GM13977 (cell line): Measurements from ENCODE around the gene CIDEB.

Source experiments
- DNase-seq: peaks from one replicate; pipeline ENCODE4 v3.0.0; 2012; ENCODE audit warnings: low spot score
- in situ Hi-C: fragments of 300-500 bp; cut with MboI; formaldehyde crosslinking; loops from one replicate; pipeline ENCODE4 v1.12.0; 2022; ENCODE audit warnings: low sequenced_read_pairs, low pct_unique_long_range_greater_than_20kb, mixed read lengths, inconsistent platforms; ENCODE audit not compliant: unreplicated experiment
- TF ChIP-seq, protein P1 (sequence below): IDR thresholded peaks from 2 replicates; pipeline ENCODE4 v1.5.1; 2012; ENCODE audit warnings: mild to moderate bottlenecking, control low read depth; ENCODE audit not compliant: insufficient read depth; ENCODE audit errors: extremely low read depth, missing control alignments

The CIDEB gene

DNA sequence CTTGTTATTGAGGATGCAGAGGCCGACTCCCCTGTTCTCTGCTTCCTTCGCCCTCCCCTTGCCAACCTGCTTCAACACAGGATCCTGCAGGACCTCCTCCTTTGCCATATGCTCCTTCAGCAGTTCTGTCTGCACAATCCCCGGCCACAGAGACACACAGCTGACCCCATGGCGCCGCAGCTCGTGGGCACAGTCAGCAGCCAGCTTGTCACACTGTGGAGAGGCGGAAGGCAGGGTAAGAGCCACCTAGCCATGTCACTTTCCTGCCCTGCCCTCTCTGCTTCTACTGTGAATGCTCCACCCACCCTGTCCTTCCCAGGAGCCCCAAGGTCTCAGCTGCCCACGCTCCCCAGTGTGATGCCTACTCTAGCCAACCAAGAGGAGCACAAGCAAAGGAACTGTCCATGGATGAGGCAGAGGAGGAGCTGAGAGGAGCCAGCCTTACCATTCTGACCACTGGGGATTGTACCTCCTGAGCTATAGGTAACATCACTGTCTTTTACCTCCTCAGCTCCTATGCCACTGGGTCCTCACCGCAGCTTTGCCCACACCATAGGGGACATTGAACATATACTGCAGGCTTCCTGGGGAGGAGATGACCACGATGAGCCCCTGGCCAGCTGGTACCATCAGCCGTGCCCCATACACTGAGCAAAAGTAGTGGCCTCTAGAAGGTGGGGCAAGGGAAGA lies 15.5 kb downstream of the CIDEB start:
- in situ Hi-C loops, result no loop called here
- DNase-seq, result no peak
- TF ChIP-seq, protein P1, sequence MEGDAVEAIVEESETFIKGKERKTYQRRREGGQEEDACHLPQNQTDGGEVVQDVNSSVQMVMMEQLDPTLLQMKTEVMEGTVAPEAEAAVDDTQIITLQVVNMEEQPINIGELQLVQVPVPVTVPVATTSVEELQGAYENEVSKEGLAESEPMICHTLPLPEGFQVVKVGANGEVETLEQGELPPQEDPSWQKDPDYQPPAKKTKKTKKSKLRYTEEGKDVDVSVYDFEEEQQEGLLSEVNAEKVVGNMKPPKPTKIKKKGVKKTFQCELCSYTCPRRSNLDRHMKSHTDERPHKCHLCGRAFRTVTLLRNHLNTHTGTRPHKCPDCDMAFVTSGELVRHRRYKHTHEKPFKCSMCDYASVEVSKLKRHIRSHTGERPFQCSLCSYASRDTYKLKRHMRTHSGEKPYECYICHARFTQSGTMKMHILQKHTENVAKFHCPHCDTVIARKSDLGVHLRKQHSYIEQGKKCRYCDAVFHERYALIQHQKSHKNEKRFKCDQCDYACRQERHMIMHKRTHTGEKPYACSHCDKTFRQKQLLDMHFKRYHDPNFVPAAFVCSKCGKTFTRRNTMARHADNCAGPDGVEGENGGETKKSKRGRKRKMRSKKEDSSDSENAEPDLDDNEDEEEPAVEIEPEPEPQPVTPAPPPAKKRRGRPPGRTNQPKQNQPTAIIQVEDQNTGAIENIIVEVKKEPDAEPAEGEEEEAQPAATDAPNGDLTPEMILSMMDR, result no peak

DNA sequence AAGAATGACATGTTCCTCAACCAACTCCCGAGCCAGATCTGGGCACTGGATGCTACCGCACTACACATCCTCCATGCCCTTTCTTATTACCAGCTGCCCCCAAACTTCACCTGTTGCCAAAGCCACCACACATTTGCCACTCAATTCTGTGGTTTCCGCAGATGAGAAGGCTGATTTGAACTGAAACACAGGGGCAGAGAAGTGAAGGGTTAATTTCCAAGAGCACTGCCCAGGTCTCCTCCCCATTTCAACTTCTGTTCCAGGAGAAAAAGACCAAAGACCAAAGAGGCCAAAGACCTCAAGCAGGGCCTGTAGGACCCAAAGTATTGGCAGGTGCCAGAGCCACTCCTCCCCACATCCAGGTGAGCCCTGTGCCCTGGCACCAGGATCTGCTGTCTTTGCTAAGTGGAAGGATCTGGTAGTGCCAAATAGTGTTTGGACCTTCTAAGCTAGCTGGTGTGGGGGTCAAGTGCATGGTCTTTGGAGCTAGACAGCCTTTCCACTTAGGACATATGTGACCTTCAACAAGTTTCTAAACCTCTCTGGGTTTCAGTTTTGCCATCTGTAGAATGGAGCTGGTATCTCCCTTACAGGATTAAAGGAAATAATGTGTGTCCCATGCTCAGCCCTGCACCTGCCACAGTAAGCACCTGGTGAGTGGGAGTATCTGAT lies 16.2 kb downstream of the CIDEB start:
- TF ChIP-seq, protein P1, result no peak
- in situ Hi-C loops, result no loop called here
- no peak for DNase-seq

DNA sequence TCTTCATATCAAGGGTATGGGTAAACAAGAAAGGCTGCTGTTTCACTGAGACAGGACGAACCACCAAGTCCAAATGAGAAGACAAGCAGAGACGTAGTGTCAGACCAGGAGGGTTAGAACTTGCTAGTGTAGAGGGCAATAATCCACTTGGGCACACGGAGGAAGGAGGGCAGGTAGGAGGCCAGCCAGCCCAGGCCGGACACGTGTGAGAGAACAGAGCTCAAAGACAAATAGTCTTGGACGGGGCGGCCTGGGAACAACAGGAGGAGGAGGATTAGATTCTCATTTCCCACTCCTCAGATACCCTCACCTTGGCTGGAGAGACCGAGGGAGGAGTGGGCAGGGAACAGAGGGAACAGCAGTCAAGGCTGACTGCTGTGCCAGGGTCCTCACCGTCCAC lies 17.0 kb downstream of the CIDEB start:
- TF ChIP-seq, protein P1, result no peak
- in situ Hi-C loops, result no loop called here
- DNase-seq, result no peak

DNA sequence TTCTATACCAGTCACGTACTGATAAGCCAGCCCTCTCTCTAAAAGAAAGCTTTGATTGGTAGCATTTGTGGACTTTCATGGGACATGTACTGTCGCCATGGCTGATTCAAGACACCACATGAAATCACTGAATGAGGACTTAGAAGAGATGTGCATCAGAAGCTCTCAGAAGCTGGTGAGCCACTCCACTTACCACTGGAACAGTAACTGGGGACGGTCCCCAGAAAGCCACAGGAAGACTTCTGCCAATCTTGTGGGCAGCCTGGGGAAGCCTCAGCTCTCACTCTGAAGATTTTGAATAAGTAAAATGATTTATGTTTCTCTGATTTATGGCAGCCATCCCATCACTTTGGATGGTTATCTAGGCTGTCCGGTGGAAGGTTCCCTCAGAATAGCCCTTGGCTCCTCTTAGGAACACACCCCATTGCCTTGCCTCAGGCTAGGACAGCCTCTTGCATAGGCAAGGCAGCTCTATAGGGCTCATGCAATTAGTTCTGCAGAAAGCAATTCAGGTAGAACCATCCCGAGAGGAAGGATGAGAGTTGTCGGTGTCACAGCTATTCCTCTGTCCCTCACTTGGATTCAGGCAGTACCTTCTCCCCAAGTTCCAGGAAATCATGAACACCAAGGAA lies 18.0 kb downstream of the CIDEB start:
- in situ Hi-C loops, result no loop called here
- TF ChIP-seq, protein P1, result no peak
- no peak for DNase-seq

DNA sequence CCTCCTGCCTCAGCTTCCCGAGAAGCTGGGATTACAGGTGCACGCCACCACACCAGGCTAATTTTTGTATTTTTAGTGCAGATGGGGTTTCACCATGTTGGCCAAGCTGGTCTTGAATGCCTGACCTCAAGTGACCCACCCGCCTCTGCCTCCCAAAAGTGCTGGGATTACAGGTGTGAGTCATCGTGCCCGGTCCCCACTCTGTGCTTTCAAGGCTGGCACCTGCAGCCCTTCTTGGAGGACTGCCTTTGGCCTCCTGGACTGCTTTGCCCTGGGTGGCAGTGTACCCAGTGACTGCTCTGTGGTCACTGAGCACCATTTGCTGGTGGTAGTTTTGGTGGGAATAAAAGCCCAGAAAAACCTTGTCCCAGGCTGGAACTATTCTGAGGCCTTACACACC lies 20.8 kb downstream of the CIDEB start:
- in situ Hi-C loops, result no loop called here
- no peak for DNase-seq
- TF ChIP-seq, protein P1, result no peak

DNA sequence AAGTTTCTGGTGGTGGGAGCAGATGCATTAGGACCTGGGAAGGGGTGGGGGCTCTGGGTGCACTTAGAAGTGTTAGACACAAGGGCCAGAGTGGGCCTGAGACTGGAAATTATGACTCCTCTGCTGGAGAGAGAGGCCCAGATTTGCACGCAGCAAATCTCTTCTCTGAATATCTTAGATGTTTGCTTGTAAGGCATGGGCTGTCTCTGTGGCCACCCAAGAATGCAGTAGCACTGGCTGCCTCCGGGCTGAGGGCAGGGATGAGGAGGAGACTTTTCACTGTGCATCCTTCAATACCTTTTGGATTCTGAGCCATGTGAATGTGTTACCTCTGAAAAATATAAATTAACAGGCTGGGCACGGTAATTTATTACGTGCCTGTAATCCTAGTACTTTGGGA lies 22.4 kb downstream of the CIDEB start:
- in situ Hi-C loops, result no loop called here
- TF ChIP-seq, protein P1, result no peak
- no peak for DNase-seq
